T follicular helper cell (primary cell): ENCODE data around the gene ANKFN1.

Experiments
- DNase-seq: peaks from one replicate; pipeline ENCODE4 v3.0.0-alpha.2; 2020; ENCODE audit warnings: low read depth

The ANKFN1 gene

GRCh38 chr17:56502120-56502654, 348.9 kb downstream of the ANKFN1 start:
- no peak for DNase-seq

DNA sequence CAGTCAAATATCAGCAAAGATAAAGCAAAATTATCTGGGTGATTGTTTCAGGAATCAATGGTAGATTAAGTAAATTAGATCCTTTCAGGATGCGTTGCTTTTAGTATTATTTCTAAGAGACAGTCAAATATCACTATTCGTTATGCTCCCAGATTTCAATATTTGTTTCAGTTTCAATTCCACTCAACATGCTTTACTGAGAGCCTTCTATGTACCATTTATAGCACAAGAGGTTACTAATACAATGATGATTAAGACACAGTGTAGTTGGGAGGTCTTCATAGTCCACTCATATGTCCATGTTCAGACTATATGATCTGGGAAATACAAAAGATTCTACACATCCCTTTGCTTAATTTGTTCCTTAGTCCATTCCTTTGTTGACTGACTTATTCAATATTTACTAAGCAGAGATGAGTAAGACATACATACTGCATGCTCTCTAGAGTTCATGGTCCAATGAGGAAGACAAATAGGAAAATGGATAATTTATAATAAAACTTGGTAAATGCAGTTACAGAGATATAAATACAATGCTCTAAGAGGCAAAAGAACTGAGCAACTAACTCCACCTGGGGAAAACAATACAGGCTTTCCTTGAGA, 352.0 kb downstream of the ANKFN1 start:
- DNase-seq, result no peak

GRCh38 chr17:56506349-56506748, 353.1 kb downstream of the ANKFN1 start:
- DNase-seq, result no peak

GRCh38 chr17:56510554-56511342, 357.5 kb downstream of the ANKFN1 start:
- DNase-seq, result no peak

DNA sequence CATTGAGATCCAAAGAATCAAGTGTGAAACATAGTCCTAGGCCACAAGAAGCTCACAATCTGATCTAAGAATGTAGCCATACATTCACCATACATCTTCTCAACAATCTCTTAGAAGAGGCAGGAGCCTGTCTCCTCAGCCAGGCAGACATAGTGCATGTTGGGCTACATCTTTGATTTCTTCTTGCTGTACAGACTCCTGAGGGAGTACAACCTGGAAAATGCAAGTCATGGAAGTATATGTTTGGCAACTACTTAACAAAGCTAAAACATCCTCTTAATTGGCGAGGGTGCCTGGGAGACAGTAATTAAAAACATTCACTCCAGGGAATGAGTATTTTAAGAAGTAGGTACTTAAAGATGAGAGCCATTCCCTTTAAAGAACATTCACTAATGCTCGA, 361.0 kb downstream of the ANKFN1 start:
- DNase-seq, result no peak

DNA sequence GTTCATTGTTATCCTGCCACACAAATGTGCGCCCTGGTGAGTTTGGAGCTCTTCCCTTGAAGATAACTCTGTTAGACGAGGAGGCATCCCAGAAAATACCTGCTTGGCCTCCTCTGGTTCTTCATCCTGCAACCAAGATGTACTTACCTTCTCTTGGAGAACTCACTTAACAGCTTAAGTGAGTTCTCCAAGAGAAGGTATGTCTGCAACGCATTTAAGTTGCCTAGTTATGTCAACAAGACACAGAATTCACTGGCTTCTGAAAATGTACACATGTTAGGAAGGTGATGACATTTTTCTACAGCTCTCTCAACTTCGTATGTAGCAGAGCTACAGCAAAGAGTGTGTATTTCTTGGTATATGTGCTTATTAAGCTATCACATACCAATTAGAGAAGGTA, 361.6 kb downstream of the ANKFN1 start:
- no peak for DNase-seq

DNA sequence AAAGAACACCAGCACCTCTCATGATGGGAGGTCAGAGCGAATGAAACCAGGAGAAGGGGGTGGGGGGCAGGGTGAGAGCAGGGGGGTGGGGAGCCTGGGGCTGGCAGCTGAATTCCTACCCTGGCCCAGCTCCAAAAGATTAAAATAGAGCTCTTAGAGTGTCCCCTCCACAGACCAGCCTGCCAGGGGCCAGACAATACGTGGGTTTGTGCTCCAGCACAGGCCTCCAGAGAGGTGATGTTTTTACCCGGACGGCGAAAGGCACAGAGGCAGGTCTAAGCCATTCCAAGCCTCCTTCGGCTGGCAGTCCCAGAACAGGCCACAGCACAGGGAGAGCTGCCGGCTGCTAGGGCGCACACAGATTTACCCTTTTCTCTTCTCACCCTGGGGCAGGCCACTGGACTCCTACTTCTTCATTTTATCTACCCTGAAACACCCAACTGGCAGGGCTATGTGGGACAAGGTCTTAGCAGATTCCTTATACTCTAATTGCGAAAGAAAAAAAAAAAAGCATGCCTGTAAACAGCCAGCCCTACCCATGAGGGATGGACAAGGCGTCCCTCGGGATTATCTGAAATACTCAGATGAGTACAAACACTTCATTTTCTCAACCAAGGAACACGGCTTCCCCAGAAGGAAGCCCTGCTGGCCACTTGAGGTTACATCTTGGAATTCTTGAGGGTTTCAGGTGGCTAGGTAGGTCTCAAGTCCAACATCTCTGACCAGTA, 368.3 kb downstream of the ANKFN1 start:
- DNase-seq, result no peak

DNA sequence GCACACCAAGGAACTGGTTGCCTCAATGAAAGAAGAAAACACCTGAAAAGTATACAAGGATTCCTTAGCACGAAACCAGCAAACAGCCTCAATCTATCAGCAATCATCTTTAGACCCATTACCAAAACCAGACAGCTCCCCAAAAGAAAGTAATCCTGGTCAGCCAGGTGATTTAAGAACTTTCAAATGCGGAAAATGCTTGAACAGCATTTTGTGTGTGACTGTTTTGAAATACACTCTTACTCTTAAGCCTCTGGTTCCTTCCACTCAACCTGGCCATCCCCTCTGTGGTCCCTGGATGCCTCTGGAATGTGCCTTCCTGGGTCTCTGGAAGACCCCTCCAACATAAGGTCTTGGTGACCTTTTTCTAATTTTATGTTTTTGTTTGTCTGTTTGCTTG, 369.8 kb downstream of the ANKFN1 start:
- no peak for DNase-seq

- no peak for DNase-seq
Measured at GRCh38 chr17:56528696-56529095, 375.4 kb downstream of the ANKFN1 start.

DNA sequence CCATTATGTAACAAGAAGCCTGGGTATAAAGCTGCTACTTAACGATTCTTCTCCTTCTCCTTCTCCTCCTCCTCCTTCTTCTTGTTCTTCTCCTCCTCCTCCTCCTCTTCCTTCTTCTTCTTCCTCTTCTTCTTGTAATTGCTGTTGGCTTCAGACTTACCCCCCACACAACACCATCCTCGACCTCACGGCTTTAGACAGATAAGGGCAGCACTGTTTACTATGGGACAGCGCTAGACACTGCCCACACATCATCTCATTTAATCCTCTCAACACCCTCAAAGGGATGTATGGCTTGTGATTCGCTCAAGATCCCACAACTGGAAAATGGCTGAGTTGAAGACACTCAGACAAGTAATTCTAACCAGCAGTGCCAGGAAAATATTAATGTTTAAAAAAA, 379.7 kb downstream of the ANKFN1 start:
- DNase-seq, result no peak

DNA sequence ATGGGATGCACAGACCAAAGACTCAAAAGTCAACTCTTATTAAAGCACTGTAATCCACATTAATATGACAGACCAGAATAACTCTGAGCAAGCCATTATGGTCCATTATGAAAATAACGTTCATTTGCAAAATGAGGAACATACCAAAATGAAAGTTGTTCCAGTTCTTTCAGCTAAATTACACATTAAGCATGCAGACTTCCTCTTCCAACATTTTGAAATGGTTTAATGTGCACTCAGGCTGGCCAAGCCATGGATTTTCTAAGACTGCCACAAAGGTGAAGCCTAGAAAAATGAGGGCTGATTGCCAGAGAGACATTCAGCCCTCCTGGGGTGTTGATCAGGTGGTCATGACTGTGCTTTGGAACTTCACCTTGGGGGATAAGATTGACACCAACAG, 383.5 kb downstream of the ANKFN1 start:
- DNase-seq, result no peak

- DNase-seq, result no peak
Measured at GRCh38 chr17:56540836-56541235, 387.6 kb downstream of the ANKFN1 start.

- DNase-seq, result no peak
Measured at GRCh38 chr17:56543280-56543679, 390.0 kb downstream of the ANKFN1 start.

DNA sequence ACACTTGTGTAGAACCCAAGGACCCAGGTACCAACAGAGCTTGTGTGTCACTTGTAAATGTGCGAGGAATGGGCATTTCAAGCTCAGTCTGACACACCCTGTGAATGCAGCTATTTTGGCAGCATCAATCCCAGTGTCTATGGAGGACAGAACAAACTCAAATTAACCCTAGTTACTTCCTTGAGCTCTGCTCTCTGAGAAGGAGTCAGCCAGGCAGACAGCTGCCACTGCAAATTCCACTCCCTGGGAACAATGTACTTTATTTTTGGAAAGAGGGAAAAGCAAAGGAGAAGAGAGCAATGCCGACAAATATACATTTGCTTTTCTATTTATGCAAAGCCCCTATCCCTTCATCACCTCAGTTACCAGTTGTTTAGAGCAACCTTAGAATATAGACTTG, 391.8 kb downstream of the ANKFN1 start:
- DNase-seq, result no peak

GRCh38 chr17:56545930-56546329, 392.7 kb downstream of the ANKFN1 start:
- DNase-seq, result no peak

DNA sequence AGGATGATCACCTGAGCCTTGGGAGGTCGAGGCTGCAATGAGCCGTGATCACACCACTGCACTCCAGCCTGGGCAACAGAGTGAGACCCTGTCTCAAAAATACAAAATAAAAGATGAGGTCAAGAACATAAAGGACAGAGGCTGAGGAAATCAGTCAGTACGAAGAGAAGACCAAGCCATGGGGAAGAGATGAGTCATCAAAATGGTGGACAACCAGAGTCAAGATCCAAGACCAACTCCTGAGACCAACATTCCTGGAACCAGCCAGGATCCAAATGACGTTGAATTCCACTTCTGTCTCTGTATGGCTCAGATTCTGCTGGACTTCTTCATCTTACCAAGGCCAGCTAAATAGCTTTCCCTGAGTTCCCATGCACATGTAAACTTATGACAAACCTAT, 395.4 kb downstream of the ANKFN1 start:
- DNase-seq, result no peak

- DNase-seq, result no peak
Measured at GRCh38 chr17:56549501-56549900, 396.2 kb downstream of the ANKFN1 start.

DNA sequence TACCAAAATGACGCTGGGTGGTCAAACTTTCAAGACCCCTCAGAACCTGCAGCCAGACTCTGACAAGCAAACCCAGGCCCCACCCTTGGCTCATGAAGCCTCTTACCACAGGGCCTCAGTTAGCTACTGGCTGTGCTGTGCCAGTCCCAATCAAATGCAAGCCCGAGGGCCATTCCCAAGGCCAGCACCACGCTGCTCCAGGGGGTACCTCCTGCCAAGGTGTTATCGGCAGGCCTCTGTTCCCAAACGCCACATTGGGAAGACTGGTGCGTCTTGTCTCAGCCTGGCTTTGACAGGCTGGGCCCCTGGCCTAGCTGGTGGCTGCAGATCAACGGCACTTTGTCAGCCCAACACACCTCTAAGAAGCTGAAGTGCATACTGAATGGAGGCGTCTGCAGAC, 404.4 kb downstream of the ANKFN1 start:
- DNase-seq, result no peak

DNA sequence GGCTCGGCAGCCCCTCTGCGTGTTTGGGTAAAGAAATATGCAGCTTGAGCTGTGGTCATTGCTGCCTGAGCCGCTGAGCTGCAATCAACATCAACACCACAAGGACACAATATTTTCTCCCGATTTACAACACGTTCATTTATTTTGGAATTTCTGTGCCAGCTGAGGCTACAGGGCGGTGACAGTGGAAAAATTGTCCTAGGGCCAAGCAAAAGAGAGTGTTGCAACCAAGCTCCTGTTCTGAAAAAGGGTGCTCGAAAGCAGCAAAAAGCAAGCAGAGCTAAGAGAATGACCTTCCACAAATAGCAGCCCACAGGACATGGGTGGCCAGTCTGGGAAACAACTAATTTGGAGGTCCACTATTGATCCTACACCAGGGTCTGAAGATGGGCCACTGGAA, 404.8 kb downstream of the ANKFN1 start:
- no peak for DNase-seq
